DMS114 treated with DMSO at 0.1 percent for 48 hours (cell line): Measurements from ENCODE around the gene E2F3.

Experiments
- DNase-seq: peaks from one replicate; lab custom pipeline; 2025; ENCODE audit not compliant: unreplicated experiment; lab: John Stamatoyannopoulos, UW

E2F3 gene

GRCh38 chr6:20402092-20402341 is 338 bp downstream of the E2F3 start:
- peak; percentile 61 for DNase-seq

- DNase-seq: peak; percentile 10
Measured at GRCh38 chr6:20402342-20403069, 827 bp downstream of the E2F3 start.

- peak; percentile 70 for DNase-seq
Measured at GRCh38 chr6:20403070-20403765, 1.5 kb downstream of the E2F3 start.

GRCh38 chr6:20403766-20404640 is 2.3 kb downstream of the E2F3 start:
- DNase-seq: peak; percentile 67

DNA sequence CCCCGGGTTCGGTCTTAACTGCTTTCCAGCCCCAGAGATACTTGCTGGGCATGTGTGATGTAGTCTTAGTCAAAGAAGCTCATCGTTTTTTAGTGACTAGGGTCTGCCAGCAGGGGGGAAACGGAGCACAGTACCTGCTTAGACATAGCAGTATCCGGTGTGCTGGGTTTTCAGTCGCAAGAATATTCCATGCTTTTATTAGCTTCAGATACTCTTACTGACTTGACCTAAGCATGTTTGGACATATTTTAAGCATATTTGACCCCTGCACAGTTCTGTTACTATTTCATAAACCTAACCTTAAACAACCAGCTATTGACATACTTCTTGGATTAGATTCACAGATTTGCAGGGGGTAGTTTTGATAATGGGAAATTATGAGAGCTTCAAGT is 3.0 kb downstream of the E2F3 start:
- peak; percentile 87 for DNase-seq

DNA sequence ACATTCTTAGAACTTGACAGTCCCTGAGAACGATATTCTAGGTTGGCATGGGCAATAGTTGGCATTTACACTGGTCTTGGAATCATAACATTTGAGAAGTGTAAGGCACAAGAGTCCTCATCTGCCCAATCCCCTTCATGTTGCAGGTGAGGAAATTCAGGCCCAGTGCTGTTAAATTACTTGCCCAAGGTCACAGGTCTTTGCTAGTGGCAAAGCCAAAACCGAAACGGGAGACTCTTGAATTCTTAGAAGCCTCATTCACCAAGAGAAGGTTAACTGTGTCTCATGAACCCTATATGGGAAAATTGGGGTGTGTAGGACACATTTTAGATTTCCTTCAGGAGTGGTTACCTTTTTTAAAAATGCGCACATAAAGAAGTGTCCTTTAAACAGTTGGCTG is 7.2 kb downstream of the E2F3 start:
- no peak for DNase-seq

GRCh38 chr6:20409427-20409971 is 7.8 kb downstream of the E2F3 start:
- DNase-seq: no peak

GRCh38 chr6:20411544-20411943 is 9.9 kb downstream of the E2F3 start:
- no peak for DNase-seq

DNA sequence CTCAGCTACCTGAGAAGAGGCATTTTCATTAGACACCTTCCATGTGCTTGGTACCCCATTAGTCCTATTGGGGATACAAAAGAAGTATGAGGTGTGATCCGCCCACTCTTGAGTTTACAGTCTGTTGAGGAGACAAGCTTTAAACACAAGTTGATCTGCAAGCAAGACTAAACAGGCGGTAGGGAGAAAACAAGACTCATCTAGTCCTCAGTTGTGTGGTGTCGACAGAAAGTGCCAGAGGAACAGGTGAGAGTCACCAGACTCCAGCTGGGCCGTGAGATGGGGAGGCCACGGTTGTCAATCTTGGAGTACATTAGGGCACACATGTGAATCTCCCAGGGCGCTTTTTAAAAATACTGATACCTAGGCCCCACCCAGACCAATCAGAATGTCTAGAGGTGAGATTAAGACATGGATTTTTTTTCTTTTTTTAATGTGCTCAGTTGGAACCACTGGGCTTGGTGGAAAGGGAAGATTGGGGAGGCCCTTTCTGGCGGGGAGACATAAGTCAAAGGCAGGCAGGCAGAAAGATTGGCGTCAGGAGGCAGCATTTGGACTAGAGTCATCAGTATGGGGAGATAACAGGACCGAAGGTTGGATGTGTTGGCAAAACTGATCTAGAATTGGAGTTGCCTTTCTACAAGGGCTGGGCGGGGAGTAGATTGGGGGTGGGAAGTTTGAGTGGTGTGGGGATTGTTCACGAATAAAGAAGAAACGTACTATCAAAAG is 10.4 kb downstream of the E2F3 start:
- no peak for DNase-seq

DNA sequence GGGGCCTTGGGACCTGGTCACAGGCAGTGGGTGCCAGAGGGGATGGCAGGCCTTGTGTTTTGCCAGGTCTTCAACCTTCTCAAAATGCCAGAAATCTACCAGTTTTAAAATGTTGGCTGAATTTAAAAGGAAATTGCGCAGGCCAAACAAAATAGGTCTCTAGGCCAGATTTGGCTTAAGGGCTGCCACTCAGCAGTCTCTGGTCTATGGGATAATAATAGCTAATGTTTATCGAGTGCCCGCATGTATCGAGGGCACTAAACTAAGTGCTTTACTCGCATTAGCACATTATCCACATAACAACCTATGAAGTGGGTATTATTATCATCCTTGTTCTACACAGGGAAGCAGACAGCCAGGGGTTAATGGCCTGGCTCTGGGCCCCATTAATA is 11.0 kb downstream of the E2F3 start:
- no peak for DNase-seq

GRCh38 chr6:20413826-20414225 is 12.1 kb downstream of the E2F3 start:
- DNase-seq: no peak

- no peak for DNase-seq
Measured at GRCh38 chr6:20414711-20415110, 13.0 kb downstream of the E2F3 start.

GRCh38 chr6:20415304-20415703 is 13.6 kb downstream of the E2F3 start:
- DNase-seq: no peak

- DNase-seq: no peak
Measured at GRCh38 chr6:20415712-20416454, 14.2 kb downstream of the E2F3 start.

GRCh38 chr6:20416567-20417345 is 15.1 kb downstream of the E2F3 start:
- DNase-seq: no peak

DNA sequence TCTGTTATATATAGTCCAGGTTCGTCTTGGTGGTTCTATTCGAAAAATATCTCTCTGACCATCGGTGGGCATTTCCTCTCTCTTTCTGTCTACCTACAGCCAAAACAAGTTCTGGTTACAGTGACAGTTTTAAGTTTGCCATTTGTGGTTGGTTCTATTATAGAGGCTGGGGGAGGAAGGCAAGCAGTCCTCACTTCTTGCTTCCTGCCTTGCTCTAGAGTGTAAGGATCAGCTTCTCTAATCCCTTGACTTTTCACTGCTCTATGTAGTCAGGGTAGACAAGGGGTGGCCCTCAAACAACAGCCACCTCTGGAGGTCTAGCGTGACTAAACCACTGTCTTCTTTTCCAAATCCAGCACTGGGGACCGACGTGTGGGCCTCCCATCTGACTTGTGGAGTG is 16.1 kb downstream of the E2F3 start:
- DNase-seq: no peak

DNA sequence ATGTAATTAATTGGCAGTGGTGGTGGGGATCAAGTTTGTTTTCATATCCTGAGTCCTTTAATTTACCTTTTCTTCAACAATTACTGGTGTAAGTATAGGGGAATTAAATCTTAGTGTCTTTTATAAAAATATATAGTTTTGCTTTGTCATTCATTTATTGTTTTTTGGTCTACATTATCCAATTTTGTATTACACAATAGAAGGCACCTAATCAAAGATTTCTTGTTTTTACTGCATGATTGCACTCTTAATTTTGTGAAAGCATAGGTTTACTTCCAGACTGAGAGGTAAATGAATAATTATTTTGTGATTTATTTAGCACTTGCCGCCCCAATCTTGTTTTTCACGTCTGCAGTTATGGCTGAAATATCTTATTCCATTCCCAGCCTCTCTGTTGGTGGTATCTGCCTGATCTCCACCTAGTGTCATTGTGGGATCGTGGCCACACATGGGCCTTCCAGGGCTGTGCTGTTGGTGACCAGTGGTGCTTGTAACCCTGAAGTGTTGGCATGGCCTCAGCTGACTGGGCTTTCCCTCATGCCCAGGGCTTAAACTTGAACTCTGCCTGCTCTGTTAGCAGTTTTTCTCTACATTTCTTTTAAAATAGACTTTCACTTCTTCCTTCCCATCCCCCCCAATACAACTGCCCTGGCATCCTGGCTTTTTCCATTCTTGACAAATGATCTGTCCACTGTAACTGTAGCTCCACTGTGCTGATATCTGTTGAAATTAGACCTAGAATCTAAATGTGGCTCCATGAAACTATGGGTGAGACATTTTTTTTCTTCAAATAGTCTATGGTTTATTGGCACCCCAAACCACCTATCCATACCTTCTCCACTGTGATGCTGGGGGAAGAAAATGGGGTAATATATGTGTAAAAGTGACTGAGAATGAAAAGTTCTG is 24.8 kb downstream of the E2F3 start:
- DNase-seq: no peak

DNA sequence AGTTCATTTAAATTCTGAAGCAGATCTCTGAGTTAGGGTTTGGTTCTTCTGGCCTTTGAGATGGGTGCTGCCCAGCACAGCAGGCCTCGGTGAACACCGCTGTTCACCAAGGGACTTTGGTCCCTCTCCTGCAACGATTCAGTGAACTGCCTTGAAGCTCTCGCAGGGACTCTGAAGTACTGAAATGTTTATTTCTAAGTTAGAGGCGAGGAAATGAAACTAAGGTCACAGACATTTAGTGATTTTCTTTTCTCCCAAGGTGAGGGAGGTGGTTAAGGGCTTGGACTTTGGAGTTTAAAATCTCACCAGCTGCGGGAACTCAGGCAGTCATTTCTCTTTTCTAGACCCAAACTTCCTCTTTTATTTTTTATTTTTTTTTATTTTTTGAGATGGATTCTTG is 26.2 kb downstream of the E2F3 start:
- no peak for DNase-seq

DNA sequence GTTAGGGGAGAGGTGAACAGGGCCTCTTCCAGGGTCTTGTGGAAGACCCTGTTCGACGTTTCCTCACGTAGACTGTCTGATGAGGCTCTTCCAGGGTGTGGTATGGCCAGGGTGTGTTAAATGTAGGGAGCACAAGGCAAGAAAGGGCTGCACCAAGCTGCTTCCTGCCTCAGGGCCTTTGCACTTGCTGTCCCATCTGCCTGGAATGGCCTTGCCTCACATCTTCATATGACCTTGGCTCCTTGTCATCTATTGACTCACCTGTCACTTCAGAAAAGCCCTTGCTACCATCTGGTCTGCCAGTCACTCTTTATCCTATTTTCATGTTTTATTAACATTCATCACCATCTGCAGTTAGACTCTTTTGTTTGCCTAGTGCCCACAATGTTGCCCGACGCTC is 31.0 kb downstream of the E2F3 start:
- no peak for DNase-seq
